GM12872 (cell line): Measurements from ENCODE around the gene GALNS.

Experiments used
- TF ChIP-seq, protein P1 (sequence below): IDR thresholded peaks from 3 replicates; pipeline ENCODE4 v1.5.1; 2011; ENCODE audit warnings: low read depth, mild to moderate bottlenecking, low read length, moderate library complexity; ENCODE audit not compliant: insufficient read depth

The GALNS gene

DNA sequence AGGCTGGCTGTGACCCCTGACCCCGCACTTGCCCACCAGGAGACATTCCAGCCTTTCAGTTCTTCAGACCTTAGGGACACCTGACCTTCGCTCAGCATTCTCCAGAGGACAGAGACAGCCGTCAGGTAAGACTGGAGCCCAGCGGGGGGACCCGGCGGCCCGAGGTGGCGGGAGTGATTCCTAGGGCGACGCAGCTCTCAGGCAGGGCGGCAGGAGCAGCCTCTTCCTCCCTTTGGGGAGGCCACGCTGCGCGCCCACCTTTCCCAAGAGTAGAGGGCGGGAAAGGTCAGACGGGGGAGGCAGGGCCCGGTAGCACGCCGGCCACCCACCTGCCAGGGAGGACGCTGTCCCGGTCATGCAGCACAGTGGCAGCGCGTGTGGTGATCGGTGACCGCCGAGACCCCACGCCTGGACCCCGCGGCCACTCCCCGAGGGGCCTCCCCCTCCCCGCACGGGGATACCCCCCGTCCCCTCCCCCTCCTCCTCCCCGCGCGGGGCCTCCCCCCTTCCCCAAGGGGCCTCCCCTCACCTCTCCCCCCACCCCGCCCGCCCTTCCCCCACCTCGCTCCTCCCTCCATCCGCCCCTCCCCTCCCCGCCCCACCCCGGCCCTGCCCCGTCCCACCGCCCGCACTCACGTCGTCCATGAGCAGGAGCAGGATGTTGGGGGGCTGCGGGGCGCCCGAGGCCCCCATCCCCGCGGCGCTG lies 472 bp downstream of the GALNS start:
- TF ChIP-seq, protein P1, sequence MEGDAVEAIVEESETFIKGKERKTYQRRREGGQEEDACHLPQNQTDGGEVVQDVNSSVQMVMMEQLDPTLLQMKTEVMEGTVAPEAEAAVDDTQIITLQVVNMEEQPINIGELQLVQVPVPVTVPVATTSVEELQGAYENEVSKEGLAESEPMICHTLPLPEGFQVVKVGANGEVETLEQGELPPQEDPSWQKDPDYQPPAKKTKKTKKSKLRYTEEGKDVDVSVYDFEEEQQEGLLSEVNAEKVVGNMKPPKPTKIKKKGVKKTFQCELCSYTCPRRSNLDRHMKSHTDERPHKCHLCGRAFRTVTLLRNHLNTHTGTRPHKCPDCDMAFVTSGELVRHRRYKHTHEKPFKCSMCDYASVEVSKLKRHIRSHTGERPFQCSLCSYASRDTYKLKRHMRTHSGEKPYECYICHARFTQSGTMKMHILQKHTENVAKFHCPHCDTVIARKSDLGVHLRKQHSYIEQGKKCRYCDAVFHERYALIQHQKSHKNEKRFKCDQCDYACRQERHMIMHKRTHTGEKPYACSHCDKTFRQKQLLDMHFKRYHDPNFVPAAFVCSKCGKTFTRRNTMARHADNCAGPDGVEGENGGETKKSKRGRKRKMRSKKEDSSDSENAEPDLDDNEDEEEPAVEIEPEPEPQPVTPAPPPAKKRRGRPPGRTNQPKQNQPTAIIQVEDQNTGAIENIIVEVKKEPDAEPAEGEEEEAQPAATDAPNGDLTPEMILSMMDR = no peak

DNA sequence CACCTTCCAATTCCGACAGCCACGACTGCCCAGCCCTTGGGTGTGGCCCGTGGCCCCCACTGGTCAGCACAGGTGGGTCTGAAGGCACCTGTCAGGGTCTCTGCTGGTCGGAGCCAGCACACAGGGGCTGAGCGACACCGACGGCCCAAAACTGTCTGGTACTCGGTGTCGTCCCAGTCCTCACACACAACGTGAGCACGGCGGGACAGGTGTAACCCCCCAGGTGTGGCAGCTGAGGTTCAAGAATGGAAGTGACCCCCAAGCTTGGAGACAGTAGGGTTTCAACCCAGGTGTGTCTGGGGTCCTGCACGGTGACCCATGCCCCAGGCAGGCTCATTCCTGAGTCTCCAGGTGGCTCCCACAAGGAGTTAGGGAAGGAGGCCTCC lies 1.0 kb downstream of the GALNS start:
- TF ChIP-seq, protein P1 = no peak

DNA sequence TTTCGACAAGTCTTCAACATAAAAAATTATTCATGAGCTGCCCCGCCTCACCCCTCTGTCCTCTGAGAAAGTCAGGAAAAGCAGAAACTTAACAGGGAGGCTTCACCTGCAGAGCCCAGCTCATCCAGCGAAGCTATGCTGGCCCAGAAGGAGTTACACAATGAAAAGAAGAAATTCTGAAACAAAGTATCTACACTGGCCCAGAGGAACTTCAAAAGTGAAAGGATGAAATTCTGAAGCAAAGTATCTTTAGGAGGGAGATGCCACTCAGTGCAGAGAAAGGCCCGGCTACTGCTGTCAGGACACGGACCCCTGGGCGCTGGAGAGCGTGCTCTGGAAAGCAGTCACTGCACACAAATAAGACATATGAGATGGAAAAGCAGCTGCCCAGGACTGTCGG lies 1.6 kb downstream of the GALNS start:
- TF ChIP-seq, protein P1 = no peak

DNA sequence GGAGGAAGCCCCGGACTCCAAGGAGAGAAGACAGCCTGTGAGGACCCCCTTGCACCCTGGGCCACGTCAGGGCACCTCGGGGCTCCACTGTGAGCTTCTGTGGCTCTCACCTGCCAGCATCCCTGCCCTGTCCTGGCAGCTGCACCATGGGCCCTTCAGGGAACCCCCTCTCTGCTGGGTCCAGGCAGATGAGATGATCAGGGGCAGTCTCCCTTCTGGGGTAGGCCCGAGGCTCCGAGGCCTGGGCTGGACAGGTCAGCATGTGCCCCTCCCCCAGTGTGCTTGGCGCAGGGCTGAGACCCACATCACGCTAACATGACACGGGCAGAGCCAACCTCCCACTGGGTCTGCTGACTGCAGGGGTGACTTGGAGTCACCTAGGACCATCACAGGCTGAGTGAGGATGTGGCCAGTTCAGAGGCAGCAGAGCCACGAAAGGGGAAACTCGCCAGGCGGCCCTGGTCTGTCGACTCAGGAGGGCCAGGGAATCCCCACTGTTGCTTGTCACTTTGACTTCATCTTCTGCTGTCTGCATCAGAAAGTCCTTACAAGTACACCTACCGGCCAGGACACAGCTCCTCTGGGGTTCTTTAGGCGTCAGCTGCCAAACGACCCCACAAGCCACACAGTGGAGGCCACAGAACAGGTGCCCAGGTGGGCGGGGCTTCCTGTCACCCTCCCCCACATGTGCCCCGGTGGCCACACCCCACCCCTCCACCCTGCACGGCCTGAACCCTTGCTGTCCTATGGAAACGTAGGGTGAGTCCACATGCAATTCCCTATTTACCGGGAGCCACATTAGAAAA lies 2.2 kb downstream of the GALNS start:
- TF ChIP-seq, protein P1 = no peak

DNA sequence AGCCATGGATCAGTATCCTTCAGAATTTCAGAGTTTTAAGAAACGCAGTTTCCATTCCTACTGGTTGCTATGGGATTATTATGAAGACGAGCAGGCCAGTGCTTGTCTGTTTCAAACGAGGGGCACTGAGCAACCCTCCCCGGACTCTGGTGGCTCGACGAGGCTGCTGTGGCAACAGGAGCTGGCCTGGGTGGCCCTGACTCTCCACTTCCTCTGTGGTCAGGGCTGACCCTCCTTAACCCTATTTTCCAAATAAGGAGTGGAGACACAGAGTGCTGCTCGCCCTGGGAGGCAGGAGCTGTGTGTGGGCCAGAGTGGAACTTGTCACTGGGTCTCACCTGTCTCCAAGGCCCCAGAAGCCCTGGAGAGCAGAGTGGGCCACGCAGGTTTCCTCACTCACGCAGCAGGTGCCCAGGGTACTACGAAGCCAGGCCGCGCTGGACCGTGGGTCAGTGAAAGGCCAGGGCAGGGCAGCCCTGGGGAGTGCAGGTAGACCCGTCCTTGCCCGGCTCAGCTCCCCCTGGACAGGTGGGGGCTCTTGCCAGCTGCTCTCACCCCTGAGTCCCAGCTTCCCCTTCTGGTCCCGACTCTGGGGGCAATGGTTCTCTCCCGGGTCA lies 3.3 kb downstream of the GALNS start:
- TF ChIP-seq, protein P1 = no peak

DNA sequence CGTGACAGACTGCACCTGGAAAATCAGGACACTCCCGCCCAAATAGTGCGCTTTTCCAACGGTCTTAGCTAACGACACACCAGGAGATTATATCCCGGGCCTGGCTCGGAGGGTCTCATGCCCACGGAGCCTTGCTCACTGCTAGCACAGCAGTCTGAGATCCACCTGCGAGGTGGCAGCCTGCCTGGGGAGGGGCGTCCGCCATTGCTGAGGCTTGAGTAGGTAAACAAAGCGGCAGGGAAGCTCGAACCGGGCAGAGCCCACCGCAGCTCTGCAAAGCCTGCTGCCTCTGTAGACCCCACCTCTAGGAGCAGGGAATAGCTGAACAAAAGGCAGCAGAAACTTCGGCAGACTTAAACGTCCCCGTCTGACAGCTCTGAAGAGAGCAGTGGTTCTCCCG lies 5.1 kb downstream of the GALNS start:
- TF ChIP-seq, protein P1 = no peak

DNA sequence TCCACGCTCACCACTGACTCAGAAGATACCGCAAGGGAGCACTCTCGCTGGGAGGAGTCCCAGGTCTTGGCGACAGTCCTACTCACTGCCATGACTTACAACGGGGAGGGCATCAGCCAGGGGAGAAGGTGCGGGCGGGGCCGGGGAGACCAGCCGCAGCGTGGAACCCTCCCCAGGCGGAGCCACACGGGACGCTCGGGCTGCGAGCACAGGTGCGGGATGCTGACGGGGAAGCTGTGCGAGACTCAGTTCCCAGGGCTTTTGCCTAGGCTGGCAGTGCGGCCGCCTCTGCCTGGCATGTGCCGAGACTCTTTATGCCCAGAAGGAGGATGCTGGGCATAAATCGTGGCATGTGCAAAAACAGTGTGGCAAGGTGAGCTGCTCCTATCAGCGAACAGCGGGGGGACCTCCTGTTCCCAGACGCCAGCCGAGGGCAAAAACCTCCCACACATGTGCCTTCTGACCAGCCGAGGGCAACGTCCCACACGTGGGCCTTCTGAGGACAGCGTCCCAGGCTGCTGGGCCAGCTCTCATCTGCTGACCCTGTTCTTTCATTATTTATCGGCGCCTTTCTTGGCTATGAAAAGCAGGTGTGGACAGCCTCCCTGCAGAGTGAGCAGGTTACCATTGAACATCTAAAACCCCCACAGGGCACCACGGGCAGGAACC lies 6.1 kb downstream of the GALNS start:
- TF ChIP-seq, protein P1 = no peak
